Lung microvascular endothelial cell (primary cell): ENCODE measurements around the gene NCOA1. TPM values are rescaled to one million over a fixed set of nuclear protein-coding genes. Genes with fewer than 3 reads are reported as not detected.
"Not testable (repeated sequence)": the region's sequence is repeated elsewhere in the genome, so short reads cannot be mapped to it uniquely, and the experiment has no call there.

Experiments
- DNase-seq, 2 donors: peaks; one replicate each; pipeline versions ENCODE4 v3.0.0 to v3.0.0-alpha.2; 2010; ENCODE audit warnings: low read depth in 2 of 2
- total RNA-seq: library from RNA; depleted of rRNA; stranded (reverse); fragments of >200 nt; gene quantifications from 2 replicates; pipeline ENCODE4 v1.2.1, GENCODE V29; 2014

Gene NCOA1
- total RNA-seq, 1 donor from 2014 or later, result 10.7 TPM

- no peak for DNase-seq
These were observed 14.7 kb downstream of the NCOA1 start for GRCh38 chr2:24505534-24506275.

- DNase-seq, result peak in 1 of 2 donors; percentile 61
These were observed 16.5 kb downstream of the NCOA1 start for GRCh38 chr2:24507549-24507948.

DNA sequence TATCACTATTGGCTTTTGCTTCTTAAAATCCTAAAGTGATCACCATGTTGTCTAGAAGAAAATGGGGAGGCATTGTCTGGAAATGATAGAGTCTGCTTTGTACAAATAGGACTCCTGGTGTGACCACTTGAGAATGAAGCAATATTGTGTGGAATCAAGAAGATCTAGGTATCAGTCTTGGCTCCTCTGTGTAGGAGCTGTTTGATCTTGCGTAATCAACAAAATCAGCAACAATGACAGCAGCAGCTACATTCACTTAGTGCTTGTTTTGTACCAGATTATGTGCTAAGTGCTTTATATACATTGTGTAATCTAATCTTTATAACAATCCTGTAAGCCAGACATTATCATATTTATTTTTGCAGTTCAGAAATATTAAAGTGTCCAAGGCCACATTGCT, 17.8 kb downstream of the NCOA1 start:
- DNase-seq, result no peak

GRCh38 chr2:24509425-24509824, 18.4 kb downstream of the NCOA1 start:
- DNase-seq, result no peak

- DNase-seq, result no peak
These were observed 18.8 kb downstream of the NCOA1 start for GRCh38 chr2:24509840-24510239.

DNA sequence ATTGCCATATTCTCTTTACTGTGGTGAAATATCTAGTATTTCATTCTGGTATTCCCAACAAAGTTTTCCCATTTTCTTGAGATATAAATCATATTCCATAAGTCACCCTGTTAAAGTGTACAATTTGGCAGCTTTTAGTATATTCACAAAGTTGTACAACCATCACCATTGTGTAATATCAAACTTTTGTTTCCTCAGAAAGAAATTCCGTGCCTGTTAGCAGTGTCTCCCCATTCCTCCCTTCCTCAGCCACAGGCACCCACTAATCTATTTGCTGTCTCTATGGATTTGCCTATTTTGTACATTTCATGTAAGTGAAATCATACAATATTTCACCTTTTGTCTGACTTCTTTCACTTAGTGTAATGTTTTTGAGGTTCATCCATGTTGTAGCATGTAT, 19.7 kb downstream of the NCOA1 start:
- no peak for DNase-seq

DNA sequence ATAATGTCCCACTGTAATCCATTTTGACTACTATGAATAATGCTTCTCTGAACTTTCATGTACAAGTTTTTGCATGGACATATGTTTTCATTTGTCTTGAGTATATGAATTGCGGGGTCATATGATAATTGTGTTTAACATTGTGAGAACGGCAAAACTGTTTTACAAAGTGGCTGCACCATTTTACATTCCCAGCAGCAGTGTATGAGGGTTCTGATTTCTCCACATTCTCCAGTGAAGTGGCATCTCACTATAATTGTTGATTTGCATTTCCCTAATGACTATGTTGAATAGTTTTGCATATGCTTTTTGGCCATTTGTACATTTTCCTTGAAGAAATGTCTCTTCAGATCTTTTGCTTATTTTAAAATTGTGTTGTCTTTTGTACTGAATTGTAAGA, 20.1 kb downstream of the NCOA1 start:
- no peak for DNase-seq

GRCh38 chr2:24511894-24512293, 20.8 kb downstream of the NCOA1 start:
- no peak for DNase-seq

GRCh38 chr2:24512404-24512803, 21.4 kb downstream of the NCOA1 start:
- no peak for DNase-seq

DNA sequence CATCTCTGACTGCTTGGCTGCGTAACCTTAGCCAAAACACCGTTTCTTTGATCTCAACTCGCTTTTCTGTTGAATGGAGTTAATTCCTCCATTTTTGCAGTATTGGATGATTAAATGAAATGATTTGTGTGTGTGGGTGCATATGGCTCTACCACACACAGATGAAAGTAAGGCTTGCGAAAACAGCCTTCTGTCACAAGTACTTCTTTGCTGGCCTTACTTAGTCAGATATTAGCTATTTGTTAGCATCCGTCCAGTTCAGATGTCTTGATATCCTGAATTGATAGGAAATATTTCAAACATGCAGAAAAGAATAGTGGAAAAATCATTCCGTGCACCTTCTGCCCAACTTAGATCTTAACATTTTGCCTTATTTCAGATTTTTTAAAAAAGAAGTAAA, 21.8 kb downstream of the NCOA1 start:
- no peak for DNase-seq

- DNase-seq, result no peak
These were observed 22.4 kb downstream of the NCOA1 start for GRCh38 chr2:24513281-24514071.

DNA sequence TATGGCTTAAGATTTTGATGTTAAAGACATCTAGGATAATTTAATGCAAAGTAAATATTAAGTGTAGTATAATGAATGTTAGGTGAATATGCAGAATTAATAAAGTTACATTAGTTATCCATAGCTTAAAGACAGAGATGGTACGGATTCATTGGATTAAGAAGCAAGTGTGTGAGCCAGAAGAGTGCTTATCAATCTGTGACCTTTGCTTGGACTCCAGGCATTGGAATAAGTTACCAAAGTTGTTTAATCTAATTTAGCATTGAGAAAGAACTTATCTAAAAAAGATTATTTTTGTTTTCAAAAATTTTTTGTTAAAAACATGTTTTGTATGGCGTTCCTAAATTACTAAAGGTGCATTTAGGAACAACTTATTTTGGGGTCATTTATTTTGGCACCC, 23.8 kb downstream of the NCOA1 start:
- no peak for DNase-seq

- peak in 1 of 2 donors; percentile 35 for DNase-seq
These were observed 24.3 kb downstream of the NCOA1 start for GRCh38 chr2:24515335-24515734.

- DNase-seq, result peak in 1 of 2 donors; percentile 8
These were observed 24.8 kb downstream of the NCOA1 start for GRCh38 chr2:24515831-24516230.

DNA sequence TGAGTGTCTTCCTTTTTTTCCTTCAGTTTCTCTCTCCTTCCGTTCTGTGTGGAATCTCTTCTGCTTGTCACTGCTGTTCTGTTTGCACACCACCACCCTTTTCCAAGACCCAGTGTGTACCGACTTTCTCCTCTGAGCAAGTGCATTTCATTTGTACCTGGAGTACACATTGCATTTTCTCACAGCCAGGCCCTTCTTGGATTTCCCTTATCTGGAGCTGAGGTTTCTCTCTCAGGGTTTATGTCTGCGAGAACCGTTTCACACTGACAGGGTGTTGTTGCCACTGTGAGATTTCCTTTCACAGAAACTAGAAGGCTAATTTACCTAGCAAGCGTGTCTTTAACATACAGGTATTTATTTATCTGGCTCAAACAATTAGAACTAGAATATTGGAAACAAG, 26.2 kb downstream of the NCOA1 start:
- DNase-seq, result no peak

DNA sequence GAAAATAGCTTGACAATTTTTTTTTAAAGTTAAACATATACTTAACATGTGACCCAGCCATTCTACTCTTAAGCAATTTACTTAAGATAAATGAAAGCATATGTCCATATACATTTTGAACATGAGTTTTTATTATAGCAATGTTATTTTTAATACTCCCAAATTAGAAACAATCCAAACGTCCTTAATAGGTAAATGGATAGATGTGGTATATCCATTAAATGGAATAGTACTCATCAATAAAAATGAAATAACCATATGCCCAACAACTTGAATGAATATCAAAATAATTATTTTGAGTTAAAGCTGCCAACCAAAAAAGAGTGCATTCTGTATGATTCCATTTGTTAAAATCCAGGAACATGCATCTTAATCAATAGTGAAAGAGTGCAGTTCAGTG, 29.1 kb downstream of the NCOA1 start:
- DNase-seq, result no peak

DNA sequence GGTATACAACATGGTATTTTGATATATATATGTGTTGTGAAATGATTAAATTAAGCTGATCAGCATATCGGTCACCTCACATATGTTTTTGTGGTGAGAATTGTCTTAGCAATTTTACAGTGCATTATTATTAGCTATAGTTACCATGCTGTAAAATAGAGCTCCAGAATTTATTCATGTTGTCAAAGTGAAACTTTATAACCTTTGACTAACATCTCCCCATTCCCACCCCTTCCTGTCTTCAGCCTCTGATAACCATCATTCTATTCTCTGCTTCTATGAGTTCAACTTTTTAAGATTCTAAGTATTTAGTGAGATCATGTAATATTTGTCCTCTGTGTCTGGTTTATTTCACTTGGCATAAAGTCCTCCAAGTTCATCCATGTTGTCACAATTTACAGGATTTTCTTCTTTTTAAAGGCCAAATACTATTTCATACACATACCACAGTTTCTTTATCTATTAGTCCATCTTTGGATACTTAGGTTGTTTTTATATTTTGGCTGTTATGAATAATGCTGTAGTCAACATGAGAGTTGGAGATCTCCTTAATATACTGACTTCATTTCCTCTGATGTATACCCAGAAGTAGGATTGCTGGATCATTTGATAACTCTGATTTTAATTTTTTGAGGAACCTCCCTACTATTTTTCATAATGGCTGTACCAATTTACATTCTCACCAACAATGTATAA, 30.3 kb downstream of the NCOA1 start:
- no peak for DNase-seq

DNA sequence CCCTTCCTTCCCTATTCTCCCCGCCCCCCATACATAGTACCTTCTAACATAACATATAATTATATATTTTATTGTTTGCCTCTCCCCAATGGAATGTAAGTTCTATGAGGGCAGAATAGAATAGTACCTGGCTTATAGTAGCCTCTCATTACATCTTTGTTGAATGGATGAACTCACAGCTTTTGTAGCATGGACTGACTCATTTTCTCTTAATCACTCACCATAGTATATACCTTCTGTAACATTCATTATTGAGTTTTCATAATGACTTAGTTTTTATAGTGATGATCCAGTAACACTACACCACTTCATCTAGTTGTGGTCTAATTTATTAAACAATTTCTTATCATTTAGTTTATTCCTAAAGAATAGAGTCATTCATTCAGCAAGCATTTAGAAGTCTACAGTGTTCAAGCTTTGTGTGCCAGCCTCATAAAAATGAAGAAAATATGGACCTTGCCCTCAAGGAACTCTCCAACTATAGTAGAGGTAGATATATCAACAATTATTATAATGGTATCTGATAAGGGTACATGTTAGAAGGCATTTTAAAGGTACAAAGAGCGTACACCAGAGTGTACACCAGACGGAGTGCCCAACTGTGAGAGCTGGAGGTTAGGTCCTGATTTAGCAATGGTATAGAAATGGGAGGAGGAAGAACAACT, 31.1 kb downstream of the NCOA1 start:
- DNase-seq, result no peak

- no peak for DNase-seq
These were observed 36.5 kb downstream of the NCOA1 start for GRCh38 chr2:24527536-24527935.

- no peak for DNase-seq
These were observed 39.7 kb downstream of the NCOA1 start for GRCh38 chr2:24530796-24531195.

- not testable (repeated sequence) for DNase-seq
These were observed 40.6 kb downstream of the NCOA1 start for GRCh38 chr2:24531610-24532009.

GRCh38 chr2:24532057-24532456, 41.0 kb downstream of the NCOA1 start:
- not testable (repeated sequence) for DNase-seq
